Kidney (tissue), 14 donors: ENCODE results near the gene MAPKAP1. TPM values are rescaled to one million over a fixed set of nuclear protein-coding genes. Genes with fewer than 3 reads are reported as not detected.

Experiments
- DNase-seq, 5 donors: peaks; one replicate each; pipeline ENCODE4 v3.0.0-alpha.2; 2013 to 2020
- FAIRE-seq: peaks from 2 replicates; lab custom pipeline; 2012; peaks lifted over from hg19 to GRCh38; lab: Jason Lieb, UNC
- H3K27ac ChIP-seq, 2 donors: one replicate each; pipeline ENCODE4 v1.7.0; 2013; ENCODE audit warnings: low read depth in 2 of 2, low read length in 2 of 2, inconsistent platforms in 1 of 2
- H3K27me3 ChIP-seq: one replicate; pipeline ENCODE4 v1.7.1; 2013; ENCODE audit warnings: low read length, inconsistent platforms; ENCODE audit not compliant: control insufficient read depth, insufficient read depth
- H3K36me3 ChIP-seq, 3 donors: one replicate each; pipeline versions ENCODE4 v1.7.0 to v1.7.1; 2013; ENCODE audit warnings: low read length in 3 of 3, control low read depth in 1 of 3, inconsistent platforms in 1 of 3; ENCODE audit not compliant: insufficient read depth in 3 of 3, control insufficient read depth in 2 of 3
- H3K4me1 ChIP-seq, 3 donors: one replicate each; pipeline versions ENCODE4 v1.7.0 to v1.7.1; 2013; ENCODE audit warnings: low read length in 3 of 3, inconsistent platforms in 1 of 3, low read depth in 1 of 3; ENCODE audit not compliant: control insufficient read depth in 2 of 3, insufficient read depth in 2 of 3
- H3K4me3 ChIP-seq, 3 donors: one replicate each; pipeline versions ENCODE4 v1.7.0 to v1.8.1; 2013; ENCODE audit warnings: low read length in 3 of 3, control low read depth in 1 of 3, inconsistent platforms in 1 of 3
- H3K9ac ChIP-seq, 3 donors: one replicate each; pipeline versions ENCODE4 v1.7.0 to v1.7.1; 2013; ENCODE audit warnings: low read length in 3 of 3, control low read depth in 1 of 3, inconsistent platforms in 1 of 3
- H3K9me3 ChIP-seq, 3 donors: one replicate each; pipeline versions ENCODE4 v1.7.0 to v1.7.1; 2013; ENCODE audit warnings: low read length in 3 of 3, control low read depth in 1 of 3, inconsistent platforms in 1 of 3; ENCODE audit not compliant: control insufficient read depth in 2 of 3, insufficient read depth in 1 of 3
- CTCF ChIP-seq: IDR thresholded peaks from 3 replicates; pipeline ENCODE4 v1.5.1; 2012; ENCODE audit warnings: mild to moderate bottlenecking, moderate library complexity, borderline replicate concordance; ENCODE audit not compliant: insufficient read depth; ENCODE audit errors: extremely low read depth
- intact Hi-C: fragments of 100-400 bp; cut with DNase I; formaldehyde crosslinking; loops from one replicate; pipeline ENCODE4 v1.11.1; 2022
- polyA plus RNA-seq: library from polyadenylated mRNA; stranded (reverse); fragments of 350-450 nt; fragmentation: Illumina TruSeq; extraction: RNeasy Lipid Tissue Mini Kit (QIAGEN cat#74804); gene quantifications from one replicate; pipeline ENCODE4 v1.2.3, GENCODE V29; 2014; ENCODE audit warnings: low read depth, low replicate concordance; ENCODE audit not compliant: insufficient read depth
- total RNA-seq: library from RNA; stranded (reverse); fragmentation: NEBNext Ultra II Directional; extraction: Animal tissue kit (Norgen Biotek cat#: 25700); gene quantifications from one replicate; pipeline ENCODE4 v1.2.1, GENCODE V29; 2021
- donor health status: control.
- donor health status: control.
- donor health status: control.
- donor health status: control.
- donor health status: control.
- donor health status: DM: yes; HTN: yes; CAD: no.
- donor health status: Normal renal cell carcinoma (clear cell type).

The MAPKAP1 gene
- total and polyA plus RNA-seq, 2 donors from 2014 or later = 70.5 to 99.4 TPM

GRCh38 chr9:125651576-125652232, 55.3 kb downstream of the MAPKAP1 start:
- no peak for TF ChIP-seq CTCF

GRCh38 chr9:125650271-125650737, 56.7 kb downstream of the MAPKAP1 start:
- no peaks in the 10 kb centered on the region for H3K4me1 ChIP-seq
- H3K27me3 ChIP-seq = no peaks in the 10 kb centered on the region
- peaks cover 0 to 2% (median 0%) of the 10 kb centered on the region in 3 donors for H3K36me3 ChIP-seq
- no peak for DNase-seq
- no peak overlapping the region for H3K27ac ChIP-seq
- no peak overlapping the region for H3K4me3 ChIP-seq
- no peak overlapping the region for H3K9ac ChIP-seq
- intact Hi-C loops = no loop called here
- H3K9me3 ChIP-seq = no peaks in the 10 kb centered on the region
- no peak for TF ChIP-seq CTCF
- FAIRE-seq = no peak

More at GRCh38 chr9:125651576-125652232, 55.3 kb downstream of the MAPKAP1 start:
- peaks cover 0 to 4% (median 0%) of the 10 kb centered on the region in 3 donors for H3K4me1 ChIP-seq
- peaks cover 0 to 2% (median 0%) of the 10 kb centered on the region in 3 donors for H3K36me3 ChIP-seq
- H3K27me3 ChIP-seq = no peaks in the 10 kb centered on the region
- H3K4me3 ChIP-seq = no peak overlapping the region
- no peaks in the 10 kb centered on the region for H3K9me3 ChIP-seq
- intact Hi-C loops = no loop called here
- no peak for DNase-seq
- no peak overlapping the region for H3K9ac ChIP-seq
- FAIRE-seq = no peak
- no peak overlapping the region for H3K27ac ChIP-seq

GRCh38 chr9:125649826-125650225, 57.2 kb downstream of the MAPKAP1 start:
- no peaks in the 10 kb centered on the region for H3K9me3 ChIP-seq
- intact Hi-C loops = no loop called here
- no peaks in the 10 kb centered on the region for H3K27me3 ChIP-seq
- no peaks in the 10 kb centered on the region for H3K4me1 ChIP-seq
- peaks cover 0 to 2% (median 0%) of the 10 kb centered on the region in 3 donors for H3K36me3 ChIP-seq
- H3K9ac ChIP-seq = no peak overlapping the region
- H3K4me3 ChIP-seq = no peak overlapping the region
- TF ChIP-seq CTCF = no peak
- H3K27ac ChIP-seq = no peak overlapping the region
- DNase-seq (no peak), FAIRE-seq (no peak)
